Activated T-cell treated with anti-CD3 and anti-CD28 coated beads for 24 hours (primary cell): Measurements from ENCODE around the gene SHH.
"Not testable (repeated sequence)": the region's sequence is repeated elsewhere in the genome, so short reads cannot be mapped to it uniquely, and the experiment has no call there.

ENCODE experiments used
- DNase-seq: peaks from one replicate; pipeline ENCODE4 v3.0.0-alpha.2; 2020; ENCODE audit warnings: low read depth

The SHH gene

GRCh38 chr7:155842496-155843265 lies 30.4 kb upstream of the SHH start:
- no peak for DNase-seq

DNA sequence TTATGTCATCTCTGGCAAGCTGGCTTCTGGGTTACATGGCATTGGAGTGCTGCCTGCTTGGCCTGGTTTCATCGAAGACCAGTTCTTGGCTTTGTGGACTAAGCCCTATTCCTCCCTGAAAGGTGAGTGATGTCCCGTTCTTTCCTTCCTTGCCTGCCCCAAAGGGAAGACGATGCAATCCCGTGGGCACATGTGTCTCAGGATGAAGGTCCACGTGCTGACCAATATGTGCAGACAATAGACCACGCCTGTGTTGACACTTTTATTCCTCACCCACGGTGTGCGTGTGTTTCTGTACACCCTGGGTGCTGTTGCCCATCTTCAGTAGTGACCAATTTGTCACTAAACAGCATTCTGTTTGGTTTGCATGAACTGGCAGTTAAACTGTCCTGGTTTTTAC lies 28.6 kb upstream of the SHH start:
- DNase-seq: no peak

GRCh38 chr7:155840262-155840885 lies 28.1 kb upstream of the SHH start:
- no peak for DNase-seq

GRCh38 chr7:155839461-155839860 lies 27.2 kb upstream of the SHH start:
- DNase-seq: no peak

DNA sequence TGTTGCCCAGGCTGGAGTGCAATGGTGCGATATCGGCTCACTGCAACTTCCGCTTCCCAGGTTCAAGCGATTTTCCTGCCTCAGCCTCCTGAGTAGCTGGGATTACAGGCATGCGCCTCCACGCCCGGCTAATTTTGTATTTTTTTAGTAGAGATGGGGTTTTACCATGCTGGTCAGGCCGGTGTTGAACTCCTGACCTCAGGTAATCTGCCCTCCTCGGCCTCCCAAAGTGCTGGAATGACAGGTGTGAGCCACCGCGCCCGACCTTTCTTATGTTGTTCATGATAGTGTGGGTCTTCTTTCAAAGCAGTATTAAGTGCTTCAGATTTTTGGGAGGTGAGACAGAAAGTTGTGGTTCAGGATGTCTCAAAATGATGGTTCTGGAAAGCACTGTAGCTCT lies 26.0 kb upstream of the SHH start:
- not testable (repeated sequence) for DNase-seq

- DNase-seq: no peak
Observed at GRCh38 chr7:155837126-155837479, 24.8 kb upstream of the SHH start.

DNA sequence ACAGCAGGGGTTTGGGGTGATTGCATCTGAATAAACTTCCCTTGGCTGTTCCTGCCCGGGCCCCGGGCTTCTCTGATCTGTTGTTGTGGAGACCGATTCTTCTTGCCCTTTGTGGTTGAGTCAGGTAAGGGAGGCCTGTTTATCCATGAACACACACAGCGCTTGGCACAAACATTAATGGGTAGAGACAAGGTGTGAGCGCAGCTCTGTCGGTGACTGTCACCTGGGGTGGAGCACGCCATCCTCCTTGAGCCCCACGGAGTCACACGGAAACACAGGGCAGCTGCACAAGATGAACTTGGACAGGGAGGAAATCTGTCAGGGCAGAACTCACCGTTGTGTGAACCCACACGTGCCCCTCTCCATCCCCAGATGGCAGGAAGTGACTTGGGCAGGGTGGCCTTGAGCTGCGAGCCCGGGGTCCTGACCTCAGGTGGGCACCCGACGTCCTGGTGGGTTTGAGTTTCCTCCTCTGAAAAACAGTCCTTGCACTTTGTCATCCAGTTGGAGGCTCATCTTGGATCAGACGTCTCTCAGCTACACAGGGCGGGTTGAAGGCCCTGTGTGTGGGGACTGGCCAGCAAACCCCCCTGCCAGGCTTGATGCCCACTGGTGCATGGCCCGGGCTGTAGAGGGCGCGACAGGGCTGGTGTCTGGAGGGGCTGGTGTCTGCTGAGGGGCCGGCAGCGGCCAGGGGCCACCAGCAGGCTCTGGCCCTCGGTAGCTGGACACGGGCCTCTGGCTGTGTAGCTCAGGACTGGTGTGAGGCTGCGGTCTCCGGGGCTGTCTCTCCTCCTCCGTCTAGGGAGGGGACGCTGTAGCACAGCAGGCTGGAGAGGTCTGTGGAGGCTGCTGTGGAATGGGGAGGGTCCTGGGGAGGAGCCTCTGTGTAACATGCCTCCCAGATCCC lies 24.2 kb upstream of the SHH start:
- DNase-seq: no peak

DNA sequence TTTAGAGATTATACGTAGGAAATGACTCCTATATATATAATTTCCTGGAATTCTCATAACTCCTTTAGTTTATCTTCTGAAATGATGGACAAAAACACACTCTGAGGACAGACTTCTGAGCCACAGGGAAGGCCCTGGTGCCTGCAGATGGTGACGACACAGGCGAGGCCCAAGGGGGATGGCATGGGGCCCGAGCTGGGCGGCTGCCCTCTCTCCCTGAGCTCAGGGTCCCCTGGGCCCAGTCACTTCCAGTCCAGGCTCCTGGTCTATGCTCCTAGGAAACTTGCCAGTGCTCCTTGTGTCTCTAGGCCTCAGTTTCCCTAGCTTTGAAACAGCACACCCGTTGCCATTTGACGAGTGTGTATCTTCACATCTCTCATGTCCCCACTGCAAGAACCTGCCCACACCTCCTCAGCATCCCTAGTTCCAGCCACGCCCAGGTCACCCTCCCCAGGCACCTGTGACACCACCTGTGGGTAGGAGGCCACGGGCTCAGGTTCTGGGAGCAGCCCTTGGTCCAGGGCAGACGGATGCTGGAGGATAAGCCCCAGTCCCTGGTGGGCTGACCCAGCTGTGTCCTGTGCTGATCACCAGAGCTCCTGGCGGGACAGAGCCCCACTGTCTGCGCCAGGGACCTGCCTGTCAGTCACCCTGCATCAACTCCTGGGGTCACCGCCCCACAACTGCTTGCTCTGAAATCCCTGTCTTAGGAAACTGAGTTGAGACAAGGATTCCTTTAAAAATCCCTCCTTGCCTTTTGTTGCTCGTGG lies 23.4 kb upstream of the SHH start:
- no peak for DNase-seq

GRCh38 chr7:155834486-155835048 lies 22.3 kb upstream of the SHH start:
- DNase-seq: no peak

DNA sequence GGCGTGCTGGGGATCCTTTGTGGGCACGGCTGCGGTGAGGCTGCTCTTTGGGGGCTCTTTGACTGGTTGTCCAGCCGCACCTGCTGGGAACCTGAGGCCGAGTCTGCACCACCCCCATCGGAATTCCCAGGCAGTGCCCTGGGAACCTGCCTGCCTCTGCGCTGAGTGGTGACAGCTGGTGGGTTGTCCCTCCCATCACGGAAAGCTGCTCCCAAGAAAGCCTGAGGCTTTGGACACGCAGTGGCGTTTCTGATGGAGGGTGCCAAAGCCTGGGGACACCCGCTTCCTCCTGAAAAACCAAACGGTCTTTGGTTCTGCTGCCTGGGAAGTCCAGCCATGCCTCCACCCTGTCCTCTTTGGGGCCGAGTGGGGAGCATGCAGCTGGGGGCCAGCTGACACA lies 21.4 kb upstream of the SHH start:
- no peak for DNase-seq

GRCh38 chr7:155832581-155832981 lies 20.3 kb upstream of the SHH start:
- no peak for DNase-seq

DNA sequence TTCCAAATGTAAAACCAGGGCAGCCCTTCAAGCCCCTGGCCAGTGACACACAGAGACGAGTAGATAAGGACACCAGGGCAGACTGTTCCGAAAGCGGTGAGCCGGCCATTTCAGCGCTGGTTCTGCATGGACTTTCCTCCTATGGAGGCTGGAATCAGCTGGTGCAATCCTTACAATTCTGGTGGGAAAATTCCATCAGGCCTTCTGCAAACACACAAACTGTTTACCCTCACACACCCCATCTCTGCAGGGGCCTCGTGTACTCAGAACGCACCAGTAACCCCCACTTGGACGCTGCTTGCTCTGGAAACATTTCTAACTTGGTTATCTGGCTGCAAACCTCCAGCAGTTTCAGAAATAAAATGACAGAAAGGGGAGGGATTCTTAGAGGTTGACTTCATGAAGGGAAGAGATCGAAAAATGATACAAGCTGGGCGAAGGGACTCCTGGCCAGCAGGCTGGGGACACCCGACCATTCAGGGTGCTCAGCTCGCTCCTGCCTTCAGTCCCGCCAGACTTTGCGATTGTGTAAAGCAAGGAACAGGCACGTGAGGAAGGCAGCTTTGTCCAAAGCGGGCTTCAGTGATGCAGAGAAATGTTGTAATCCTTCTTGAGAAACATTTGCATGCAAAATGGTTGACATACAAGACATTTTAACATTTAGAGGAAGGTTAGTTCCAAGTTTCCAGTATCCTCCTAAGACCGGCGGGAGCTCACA lies 19.7 kb upstream of the SHH start:
- no peak for DNase-seq

GRCh38 chr7:155830961-155831806 lies 18.9 kb upstream of the SHH start:
- no peak for DNase-seq

DNA sequence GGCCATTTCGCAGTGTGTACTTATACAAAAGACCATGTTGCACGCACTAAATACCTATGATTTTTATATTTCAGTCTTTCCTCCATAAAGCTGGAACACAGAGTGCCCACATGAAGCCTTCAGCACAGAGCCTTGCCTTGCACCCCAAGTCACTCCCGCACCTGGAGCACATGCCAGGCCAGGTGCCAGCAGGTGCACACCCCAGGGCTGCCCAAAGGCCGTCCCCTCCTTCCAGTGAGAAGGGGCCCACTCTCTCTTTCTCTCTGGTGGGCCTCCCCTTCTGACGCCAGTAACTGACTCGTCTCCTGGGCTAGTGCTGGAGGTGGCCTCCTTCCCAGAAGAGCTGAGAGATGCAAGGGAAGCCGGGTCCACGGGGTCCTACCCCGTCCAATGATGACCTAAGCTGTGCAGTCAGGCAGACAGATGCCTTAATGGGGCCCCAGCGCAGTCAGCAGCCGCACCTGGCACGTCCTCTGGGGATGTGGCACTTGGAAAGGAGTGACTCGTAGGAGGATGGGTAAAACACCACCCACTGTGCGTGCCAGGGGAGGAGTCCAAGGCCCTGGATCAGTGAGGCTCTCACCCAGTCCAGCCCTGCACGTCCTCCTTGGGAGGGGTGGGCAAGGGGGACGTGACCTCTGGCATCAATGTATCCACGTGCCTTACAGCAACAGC lies 17.7 kb upstream of the SHH start:
- no peak for DNase-seq

DNA sequence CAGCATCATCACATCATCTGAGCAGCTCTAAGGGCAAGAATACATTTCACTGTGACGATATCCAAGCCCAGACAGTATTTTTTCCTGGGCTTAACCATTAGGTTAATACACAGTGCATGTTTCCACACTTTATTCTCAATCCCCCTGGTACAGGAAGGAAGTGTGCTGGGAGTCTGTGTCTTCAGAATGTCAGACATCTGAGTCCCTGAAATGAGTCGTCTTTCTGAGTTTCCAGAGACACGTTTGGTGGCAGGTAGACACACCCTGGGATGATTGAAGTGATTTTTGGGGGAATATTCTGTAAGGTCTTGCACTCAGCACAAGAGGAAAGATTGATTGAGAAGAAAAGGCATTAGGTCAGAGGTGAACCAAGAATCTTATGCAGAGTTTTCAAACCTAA lies 13.1 kb upstream of the SHH start:
- no peak for DNase-seq

- no peak for DNase-seq
Observed at GRCh38 chr7:155824227-155824886, 12.1 kb upstream of the SHH start.

DNA sequence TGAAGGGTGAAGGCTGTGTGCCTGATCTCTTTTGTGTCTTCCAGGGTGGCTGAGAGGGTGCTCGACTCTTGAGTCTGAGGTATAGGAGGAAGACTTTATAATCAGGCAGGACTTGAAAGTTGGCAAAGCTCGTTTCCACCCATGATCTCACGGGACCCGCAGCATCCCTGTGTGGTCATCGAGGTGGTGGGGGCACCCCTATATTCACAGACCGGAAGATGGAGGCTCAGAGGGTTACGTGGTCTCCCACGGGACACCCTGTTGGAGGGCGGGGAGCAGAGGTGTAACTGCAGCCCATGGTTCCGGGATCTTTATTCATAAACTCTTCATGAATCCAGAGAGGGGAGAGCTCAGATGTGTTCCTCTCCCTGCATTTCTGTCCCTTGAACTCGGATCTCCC lies 9.6 kb upstream of the SHH start:
- no peak for DNase-seq

- no peak for DNase-seq
Observed at GRCh38 chr7:155820788-155821187, 8.5 kb upstream of the SHH start.

- no peak for DNase-seq
Observed at GRCh38 chr7:155820246-155820645, 8.0 kb upstream of the SHH start.
